GM21528 (cell line): Measurements from ENCODE around the gene LRPAP1.

ENCODE experiments used
- ATAC-seq: cut with Tn5 transposase; IDR thresholded peaks from one replicate; pipeline ENCODE4 v1.9.1; 2021; ENCODE audit warnings: mild to moderate bottlenecking, moderate library complexity; ENCODE audit not compliant: unreplicated experiment, low FRiP score

LRPAP1 gene

DNA sequence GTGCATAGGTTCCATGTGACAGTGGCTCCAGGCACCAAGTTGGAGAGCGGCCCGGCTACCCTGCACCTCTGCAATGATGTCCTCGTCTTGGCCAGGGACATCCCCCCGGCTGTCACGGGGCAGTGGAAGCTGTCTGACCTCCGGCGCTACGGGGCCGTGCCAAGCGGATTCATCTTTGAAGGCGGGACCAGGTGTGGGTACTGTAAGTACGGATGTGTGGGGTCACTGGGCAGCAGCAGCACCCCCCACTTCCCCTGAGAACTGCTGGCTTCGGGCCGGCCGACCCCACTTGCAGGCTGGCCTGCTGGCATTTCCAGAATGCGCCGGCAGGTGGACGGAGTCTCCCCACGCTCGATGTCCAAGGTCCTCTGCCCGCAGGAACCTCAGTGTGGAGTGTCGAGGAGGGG lies 55.9 kb downstream of the LRPAP1 start:
- ATAC-seq = no peak

DNA sequence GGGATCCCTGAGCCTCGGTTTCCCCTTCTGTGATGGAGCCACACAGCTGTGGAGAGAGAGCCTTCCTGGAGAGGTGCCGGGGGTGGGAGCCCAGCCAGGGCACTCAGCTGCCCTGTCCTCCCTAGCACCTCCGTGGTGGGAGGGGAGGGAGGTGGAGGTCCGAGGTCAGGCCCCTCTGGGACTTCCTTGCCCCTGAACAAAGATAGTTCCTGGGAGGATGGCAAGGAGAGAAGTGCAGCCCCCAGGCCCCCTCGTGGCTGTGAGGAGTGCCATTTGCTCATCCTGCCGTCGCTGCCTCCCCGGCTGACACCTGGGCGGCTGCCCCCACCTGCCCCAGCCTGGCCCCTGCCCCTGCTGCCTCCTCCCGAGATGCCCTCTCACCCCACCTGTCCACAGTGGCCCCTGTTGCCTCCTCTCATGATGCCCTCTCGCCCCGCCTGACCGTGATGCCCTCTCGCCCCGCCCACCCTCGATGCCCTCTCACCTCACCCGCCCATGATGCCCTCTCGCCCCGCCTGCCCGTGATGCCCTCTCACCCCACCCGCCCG lies 56.4 kb downstream of the LRPAP1 start:
- no peak for ATAC-seq

DNA sequence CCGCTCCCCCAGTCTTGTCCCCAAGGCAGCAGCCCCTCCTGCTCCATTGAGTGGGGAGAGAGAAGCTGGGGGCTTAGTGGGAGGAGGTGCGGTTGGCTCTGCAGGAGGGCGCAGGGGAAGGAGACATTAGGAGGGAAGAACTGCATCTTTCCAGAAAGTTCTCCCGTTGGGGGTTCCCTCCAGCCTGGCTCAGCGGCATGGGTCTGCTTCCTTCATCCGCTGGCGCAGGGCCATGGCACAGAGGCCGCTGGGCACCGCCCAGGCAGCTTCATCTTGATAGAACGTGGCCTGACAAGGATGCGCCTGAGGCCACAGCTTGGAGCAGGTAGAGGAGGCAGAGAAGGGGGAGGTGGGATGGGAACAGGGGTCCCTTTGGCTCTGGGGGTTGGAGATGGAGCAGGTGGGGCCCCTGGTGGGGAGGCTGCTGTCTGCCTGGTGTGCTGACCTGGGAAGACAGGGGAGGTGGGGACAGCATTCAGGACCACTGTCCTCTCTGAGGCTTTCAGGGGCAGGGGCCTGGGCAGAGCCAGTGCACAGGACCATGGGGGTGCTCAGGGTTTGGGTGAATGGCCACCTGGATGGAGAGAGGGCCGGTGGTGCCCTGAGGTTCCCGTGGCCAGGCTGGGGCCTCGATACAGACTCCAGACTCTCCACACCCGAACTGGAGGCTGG lies 57.0 kb downstream of the LRPAP1 start:
- no peak for ATAC-seq

DNA sequence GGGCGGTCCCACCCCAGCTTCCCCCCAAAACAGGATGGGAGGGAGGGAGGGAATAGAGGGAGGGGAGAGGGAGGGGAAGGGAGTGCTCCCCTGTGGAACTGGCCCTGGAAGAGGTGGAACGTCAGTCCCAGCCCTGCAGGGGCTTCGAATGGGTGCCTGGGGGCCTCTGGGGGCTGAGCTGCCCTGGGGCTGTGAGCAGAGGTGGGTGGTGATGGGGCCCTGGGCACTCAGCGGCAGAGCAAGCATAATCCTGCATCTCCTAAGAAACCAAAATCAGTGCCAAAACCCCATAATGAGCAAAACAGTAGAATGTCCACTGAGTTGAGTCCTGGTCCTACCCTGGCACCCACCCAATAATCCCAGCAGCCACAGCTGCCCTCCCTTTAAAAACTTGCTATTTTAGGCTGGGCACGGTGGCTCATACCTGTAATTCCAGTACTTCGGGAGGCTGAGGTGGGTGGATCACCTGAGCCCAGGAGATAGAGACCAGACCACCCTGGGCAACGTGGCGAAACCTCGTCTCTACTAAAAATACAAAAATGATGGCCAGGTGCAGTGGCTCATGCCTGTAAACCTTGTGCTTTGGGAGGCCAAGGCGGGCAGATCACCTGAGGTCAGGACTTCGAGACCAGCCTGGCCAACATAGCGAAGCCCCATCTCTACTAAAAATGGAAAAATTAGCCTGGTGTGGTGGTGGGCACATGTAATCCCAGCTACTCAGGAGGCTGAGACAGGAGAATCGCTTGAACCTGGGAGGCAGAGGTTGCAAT lies 58.0 kb downstream of the LRPAP1 start:
- no peak for ATAC-seq

DNA sequence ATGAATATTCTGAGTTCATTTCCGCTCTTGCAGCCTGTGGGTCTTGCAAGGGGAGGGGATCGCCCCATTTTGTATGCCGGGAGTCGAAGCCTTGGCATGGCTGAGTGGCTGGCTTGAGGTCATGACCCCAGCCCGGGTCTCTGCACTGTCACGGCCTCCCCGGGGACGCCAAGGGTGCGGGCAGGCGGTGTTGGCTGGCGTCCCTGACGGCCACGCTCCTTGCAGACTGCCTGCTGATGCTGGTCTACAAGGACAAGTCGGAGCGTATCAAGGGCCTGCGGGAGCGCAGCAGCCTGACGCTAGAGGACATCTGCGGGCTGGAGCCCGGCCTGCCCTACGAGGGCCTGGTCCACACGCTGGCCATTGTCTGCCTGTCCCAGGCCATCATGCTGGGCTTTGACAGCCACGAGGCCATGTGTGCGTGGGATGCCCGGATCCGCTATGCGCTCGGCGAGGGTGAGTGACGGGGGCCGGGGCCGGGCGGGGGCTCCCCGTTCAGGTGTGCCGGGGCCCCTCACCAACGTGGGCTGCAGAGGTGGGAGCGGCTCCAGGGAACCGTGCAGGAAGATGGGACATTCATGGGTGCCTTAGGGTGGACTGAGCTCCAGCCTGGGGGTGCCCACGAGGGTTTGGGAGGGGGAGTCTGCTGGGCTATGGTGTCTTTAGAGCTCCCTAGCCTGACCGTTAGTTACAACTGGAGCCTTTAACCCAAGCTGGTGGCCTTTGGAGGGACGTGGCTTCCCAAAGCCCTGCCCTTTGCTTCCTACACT lies 58.9 kb downstream of the LRPAP1 start:
- ATAC-seq = no peak

DNA sequence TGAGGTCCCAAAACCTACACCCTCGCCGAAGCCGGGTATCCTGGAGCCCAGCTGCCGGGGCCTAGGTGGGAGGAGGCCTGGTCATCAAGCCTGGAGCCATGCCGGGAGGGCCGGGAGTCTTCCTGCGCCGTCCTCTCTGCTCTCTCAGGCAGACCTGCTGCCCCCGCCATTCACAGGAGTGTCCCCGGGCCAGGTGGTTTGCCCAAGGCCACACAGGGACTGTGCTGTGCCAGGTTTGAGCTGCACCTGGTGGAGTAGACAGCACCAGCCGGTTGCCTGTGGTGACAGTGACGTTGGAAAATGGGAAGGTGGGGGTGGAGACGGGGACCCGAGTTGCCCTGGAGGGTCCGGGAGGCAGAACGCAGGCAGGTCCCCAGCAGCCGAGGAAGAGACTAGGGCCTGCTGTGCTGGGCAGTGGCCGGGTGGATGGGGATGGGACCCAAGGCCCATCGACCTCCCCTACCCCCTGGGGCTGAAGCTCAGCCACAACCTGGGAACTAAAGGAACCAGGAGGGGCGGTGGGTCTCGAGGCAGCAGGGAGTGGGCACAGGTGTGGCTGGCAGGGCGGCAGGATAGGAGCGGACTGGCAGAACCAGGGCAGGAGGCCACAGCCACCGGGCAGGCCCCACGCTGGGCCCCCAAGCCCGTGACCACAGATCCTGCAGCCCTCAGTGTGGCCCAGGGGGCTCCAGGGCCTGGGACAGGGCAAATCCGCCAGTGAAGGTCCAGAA lies 59.6 kb downstream of the LRPAP1 start:
- no peak for ATAC-seq

DNA sequence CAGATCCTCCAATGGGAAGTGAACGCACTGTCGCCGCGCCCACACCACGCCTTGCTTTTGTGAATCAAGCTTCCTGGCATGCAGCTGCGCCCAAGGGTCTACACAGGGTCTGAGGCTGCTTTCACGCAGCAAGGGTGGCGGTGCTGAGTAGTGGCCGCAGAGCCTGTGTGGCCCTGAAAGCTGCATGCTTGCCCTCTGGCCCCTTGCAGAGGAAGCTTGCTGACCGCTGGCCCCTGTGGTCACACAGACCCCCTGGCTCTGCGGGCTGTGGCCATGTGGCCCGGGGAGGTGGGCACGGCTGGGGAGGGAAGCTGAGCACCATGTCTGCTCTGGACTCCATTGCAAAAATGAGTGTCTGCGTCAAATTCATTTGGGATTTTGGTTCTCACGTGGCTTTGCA lies 60.3 kb downstream of the LRPAP1 start:
- no peak for ATAC-seq

DNA sequence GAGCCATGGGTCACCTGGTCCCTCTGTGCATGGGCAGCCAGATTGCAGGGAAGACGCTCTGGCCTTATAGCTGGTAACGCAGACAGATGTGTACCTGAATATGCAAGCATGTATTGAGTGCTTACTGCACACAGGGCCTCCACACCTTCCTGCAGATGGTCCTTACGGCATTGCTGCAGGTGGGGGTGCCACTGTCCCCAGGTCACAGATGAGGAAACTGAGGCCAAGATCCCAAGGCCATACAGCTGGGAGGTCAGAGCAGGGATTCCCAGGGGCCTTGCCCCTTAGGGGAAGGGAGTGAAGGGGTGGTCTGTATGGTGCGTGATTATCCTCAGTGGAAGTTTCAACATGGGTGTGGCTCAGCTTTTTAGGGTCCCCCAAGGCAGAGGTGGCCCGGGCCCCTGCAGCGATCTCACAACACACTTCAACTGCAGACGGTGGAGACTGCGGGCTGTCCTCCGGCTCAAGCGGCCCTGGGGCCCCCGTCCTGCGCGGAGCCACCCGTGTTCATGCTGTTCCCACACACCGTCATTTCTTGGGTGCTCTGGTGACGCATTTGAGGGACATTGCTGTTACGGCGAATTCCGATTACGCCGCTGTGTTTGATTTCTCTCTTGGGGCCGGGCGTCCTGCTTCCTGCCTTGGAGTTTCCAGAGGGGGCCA lies 61.0 kb downstream of the LRPAP1 start:
- no peak for ATAC-seq

DNA sequence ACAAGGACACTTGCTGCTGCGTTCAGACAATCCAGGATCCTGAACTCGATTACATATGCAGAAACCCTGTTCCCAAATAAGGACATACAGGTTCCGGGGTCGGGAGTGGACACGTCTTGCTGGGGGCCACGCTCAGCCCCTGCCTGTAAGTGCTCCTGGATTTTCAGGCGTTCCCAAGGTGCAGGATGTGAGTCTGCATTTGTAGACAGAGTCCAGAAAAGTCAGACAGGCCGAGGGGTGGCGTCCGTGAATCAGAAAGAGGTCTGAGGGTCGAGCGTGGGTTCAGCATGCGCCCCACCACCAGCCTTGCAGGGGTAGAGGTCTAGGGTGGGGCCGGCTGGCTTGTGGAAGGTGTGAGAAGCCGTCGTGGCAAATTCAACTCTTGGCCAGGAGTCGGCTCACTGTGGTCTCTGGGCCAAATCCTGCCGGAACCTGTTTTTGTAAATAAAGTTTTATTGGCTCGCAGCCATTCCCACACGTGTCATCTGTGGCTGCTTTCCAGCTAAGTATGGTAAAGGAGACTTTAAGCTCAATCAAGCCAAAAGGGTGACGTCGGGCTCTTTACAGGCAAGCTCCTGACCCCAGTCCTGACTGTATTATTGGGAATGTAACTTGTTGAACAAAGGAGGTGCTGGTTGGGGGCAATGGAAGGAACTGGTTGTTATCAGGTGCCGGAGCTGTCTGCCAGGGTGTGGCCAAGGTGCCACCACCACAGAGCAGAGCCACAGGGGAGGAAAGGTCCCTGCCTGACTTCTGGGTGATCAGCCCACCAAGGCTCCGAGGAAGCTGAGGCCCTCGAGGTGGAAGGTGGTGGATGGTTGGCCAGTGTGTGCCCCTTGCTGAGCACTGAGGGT lies 61.8 kb downstream of the LRPAP1 start:
- no peak for ATAC-seq

DNA sequence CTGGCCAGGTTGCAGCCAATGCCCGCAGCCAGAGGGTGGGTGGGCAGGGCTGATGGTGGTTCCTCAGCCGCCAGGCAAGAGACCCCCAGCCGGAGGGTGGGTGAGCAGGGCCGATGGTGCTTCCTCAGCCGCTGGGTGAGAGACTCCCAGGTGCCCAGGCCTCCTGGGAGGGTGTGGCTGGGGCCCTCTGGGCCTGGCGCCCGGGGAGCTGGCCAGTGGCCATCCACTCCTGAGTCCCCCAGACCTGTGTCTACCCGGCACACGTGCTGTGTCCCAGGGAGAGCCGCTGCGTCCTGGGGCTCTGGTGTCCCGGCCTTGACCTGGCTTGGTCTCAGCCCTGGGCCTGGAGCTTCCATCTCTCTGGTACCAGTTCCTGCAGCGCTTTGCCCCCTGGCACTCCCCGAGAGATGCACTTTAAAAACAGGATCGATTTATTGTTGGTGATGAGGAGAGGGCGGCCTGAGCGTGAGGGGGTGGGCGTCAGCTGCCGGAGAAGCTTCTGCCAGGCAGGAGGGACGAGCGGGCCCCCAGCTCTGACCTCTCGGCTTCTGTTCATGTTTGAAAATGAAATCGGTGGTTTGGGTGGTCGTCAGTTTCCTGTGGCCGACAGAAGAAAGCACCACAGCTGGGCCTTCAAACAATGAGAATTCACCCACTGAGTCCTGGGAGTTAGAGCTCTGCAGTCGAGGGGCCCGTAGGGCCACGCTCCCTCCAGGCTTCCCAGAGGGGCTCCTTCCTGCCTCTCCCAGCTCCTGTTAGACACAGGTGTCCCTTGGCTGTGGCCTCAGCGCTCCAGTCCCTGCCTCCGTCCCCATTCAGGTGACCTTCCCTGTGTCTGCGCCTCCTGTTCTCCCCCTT lies 62.6 kb downstream of the LRPAP1 start:
- no peak for ATAC-seq

DNA sequence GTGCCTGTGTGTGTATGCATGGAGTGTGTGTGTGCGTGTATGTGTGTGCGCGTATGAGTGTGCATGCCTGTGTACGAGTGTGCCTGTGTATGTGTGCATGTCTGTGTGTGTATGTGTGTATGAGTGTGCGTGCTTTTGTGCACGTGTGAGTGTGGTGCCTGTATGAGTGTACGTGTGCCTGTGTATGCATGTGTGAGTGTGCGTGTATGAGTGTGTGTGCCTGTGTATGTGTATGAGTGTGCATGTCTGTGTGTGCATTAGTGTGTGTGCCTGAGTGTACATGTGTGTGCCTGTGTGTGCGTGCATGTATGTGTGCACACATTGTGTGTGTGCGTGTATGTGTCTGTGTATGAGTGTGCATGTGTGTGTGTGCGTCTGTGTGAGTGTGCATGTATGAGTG lies 63.4 kb downstream of the LRPAP1 start:
- no peak for ATAC-seq

DNA sequence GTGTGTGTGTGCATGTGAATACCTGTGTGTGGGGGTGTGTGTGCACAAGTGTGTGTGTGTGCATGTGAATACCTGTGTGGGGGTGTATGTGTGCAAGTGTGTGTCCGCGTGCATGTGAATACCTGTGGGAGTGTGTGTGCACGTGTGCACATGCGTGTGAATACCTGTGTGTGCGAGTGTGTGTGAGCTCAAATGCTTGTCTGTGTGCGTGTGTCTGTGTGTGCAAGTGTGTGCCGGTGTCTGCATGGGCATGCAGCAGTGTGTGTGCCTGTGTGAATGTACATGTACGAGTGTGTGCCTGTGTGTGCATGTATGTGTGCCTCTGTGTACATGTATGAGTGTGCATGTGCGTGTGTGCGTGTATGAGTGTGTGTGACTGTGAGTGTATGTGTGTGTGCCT lies 64.1 kb downstream of the LRPAP1 start:
- ATAC-seq = no peak

DNA sequence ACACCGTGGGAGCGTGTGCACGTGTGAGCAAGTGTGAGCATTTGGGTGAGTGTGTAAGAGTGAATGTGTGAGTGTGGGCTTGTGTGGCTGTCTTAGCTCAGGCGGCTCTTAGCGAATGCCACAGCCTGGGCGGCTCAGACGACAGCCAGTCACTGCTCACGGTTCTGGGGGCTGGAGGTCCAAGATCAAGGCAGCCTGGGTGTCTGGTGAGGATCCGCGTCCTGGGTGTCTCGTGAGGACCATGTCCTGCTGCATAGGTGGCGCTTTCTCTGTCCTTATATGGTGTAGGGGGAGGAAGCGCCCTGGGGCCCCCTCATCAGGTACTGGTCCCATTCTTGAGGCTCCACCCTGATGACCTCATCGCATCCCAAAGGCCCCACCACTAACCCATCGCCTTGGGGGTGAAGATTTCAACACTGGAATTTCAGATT lies 64.6 kb downstream of the LRPAP1 start:
- no peak for ATAC-seq

DNA sequence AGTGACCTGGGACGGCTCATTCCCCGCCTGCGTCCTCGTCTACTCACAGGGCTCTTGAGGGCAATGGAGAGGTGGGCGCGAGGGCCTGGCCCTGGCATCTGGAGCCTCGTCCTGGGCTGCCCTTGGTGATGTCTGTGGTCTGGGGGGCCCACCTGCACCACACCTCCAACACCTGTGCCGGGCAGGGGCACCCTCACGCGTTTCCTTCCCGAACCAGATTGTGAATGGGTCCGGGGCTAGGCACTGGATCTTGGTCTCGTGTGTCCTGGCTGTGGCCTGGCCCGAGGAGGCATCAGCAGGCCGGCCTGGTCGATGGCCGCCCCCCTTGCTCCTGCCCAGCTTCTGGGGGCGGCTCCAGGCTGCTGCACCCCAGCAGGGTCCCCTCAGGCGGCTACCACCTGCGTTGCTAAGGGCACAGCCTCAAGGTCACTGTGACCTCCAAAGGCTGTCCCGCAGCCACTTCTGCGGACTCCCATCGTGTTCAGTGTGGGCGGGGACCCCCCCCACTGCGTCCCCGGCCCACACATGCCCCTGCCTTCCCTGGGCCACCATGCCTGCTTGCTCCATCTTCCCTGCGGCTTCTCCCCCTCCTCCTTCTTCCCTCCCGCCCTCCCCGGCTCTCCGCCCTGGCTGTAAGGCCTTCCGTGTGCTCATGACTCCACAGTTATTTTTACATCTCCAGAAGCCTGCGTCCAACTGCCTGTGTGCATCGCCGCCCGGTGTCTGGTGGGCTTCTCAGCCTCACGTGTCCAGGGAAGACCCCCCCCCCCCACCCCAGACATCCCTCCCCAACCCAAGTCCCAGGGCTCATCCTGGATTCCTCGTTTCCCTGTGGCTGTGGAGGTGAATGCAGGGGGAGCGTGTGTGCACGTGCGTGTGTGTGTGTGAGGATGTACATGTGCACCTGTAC lies 65.3 kb downstream of the LRPAP1 start:
- no peak for ATAC-seq

DNA sequence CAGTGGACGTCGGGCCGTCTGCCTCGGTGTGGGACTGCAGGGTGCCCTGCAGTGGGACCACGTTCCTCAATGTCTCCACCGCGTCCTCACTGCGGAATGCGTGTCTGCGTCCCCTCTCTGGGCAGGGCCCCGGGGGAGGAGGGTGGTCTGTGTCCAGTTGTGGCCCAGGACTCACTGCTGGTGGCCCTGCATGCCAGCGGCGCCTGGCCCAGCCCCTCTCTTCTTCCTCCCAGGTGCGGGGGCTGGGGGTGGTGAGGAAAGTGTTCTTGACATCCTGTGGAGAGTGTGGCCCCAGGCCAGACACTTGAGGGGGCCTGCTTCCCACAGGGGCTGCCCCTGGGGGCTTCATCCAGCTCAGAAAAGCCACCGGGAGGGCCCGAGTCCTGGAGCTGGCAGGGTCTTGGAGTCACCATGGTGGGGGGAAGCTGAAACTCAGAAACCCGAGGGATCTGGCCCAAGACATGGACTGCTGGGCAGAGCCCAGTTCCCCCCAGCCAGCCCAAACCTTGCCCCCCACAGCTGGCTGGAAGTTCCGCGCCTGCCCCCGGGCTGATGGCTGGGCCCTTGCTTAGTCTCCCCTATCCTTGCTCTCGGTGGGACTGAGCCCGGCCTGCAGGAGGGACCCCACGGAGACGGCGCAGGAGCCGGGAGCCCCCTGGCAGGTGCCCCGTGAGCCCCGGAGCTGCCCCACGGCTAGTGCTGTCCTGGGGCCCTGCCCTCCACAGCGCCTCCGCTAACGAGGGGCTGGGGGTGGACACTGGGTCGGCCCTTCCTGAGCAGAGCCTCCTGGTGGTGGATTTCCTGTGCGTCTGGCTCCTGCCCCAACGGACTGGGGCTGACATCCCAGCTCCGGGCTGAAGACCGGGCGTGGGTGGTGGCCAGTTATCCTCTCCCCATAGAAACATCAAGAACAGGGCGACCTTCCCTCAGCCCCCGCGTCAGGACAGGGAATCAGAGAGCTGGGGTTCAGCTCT lies 66.2 kb downstream of the LRPAP1 start:
- ATAC-seq = no peak
